Measurements from ENCODE around the gene BCAS1. TPM values are rescaled to one million over a fixed set of nuclear protein-coding genes. Genes with fewer than 3 reads are reported as not detected.

Gene BCAS1
- total RNA-seq, 1 experiment from 2014 or later: 1.2 TPM

- Histone ChIP-seq H3K4me3 (ENCODE audit: low read depth, low read length) (no peak overlapping the region), H3K4me1 (peaks cover 19% of the 10 kb centered on the region), H3K36me3 (ENCODE audit: control insufficient read depth, insufficient read depth, low read length) (no peaks in the 10 kb centered on the region), H3K9me3 (no peaks in the 10 kb centered on the region), H3K27me3 (replicated peaks; ENCODE audit: control insufficient read depth, insufficient read depth, low read length) (no peaks in the 10 kb centered on the region)
- Mint-ChIP-seq H3K36me3 (ENCODE audit: insufficient read depth, unreplicated experiment) (no peaks in the 10 kb centered on the region), H3K4me3 (ENCODE audit: unreplicated experiment) (no peak overlapping the region), H3K27me3 (ENCODE audit: insufficient read depth, unreplicated experiment) (no peaks in the 10 kb centered on the region), H3K4me1 (ENCODE audit: low read depth, unreplicated experiment) (peaks cover 15% of the 10 kb centered on the region), H3K27ac (ENCODE audit: unreplicated experiment) (no peak overlapping the region), H3K9me3 (ENCODE audit: unreplicated experiment) (no peaks in the 10 kb centered on the region)
- no peak for DNase-seq
- no TSS peak for BruUV-seq (replicated peaks)
- POLR2A ChIA-PET: no interaction called here
- CTCF ChIA-PET: interaction anchor here (2.3 kb wide), 1 partner anchor 12 kb away, joined by 12 read pairs; no protein-coding TSS in a partner anchor
- intact Hi-C loops (cut with micrococcal nuclease; ENCODE audit: unreplicated experiment): no loop called here
- TF ChIP-seq, protein P1, sequence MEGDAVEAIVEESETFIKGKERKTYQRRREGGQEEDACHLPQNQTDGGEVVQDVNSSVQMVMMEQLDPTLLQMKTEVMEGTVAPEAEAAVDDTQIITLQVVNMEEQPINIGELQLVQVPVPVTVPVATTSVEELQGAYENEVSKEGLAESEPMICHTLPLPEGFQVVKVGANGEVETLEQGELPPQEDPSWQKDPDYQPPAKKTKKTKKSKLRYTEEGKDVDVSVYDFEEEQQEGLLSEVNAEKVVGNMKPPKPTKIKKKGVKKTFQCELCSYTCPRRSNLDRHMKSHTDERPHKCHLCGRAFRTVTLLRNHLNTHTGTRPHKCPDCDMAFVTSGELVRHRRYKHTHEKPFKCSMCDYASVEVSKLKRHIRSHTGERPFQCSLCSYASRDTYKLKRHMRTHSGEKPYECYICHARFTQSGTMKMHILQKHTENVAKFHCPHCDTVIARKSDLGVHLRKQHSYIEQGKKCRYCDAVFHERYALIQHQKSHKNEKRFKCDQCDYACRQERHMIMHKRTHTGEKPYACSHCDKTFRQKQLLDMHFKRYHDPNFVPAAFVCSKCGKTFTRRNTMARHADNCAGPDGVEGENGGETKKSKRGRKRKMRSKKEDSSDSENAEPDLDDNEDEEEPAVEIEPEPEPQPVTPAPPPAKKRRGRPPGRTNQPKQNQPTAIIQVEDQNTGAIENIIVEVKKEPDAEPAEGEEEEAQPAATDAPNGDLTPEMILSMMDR (IDR thresholded peaks at IDR 0.05; ENCODE audit: insufficient read depth in 1 of 2, low read depth in 1 of 2, low read length in 1 of 2, severe bottlenecking in 1 of 2, unreplicated experiment in 1 of 2): no peak
These were observed 167.3 kb downstream of the BCAS1 start for GRCh38 chr20:53902968-53903651.

DNA sequence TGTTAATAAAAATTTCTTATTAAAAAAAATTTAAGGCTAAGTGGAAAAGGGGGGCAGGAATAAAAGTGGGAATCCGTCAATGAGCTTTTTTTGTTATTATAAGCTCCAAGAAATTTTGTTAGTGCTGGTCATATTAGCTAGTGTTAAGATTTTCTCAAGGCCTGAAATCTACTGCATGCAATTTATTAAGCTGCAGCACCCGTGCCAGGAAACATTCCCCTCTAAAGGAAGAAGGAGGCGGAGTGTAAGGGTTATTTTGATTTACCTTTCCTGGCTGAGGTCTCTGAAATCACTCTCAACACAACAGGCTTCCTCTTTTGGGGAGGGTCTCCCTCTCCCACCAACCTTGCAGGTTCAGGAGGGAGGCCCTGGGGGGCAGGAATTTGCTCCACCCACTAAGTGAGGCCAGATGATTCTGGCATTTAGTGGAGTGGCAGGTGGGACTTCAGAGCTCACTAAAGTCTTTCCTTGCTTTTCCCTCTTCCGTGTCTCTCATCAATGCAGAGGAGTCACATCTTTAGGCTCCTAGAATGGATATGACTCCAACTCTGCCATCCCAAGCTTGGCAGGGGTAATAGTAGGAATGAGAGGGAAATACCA is 168.8 kb downstream of the BCAS1 start:
- intact Hi-C loops (cut with micrococcal nuclease; ENCODE audit: unreplicated experiment): no loop called here
- H3K27ac Mint-ChIP-seq (ENCODE audit: unreplicated experiment): no peak overlapping the region

GRCh38 chr20:53901064-53901463 is 169.3 kb downstream of the BCAS1 start:
- Histone ChIP-seq H3K36me3 (ENCODE audit: control insufficient read depth, insufficient read depth, low read length) (no peaks in the 10 kb centered on the region), H3K27me3 (replicated peaks; ENCODE audit: control insufficient read depth, insufficient read depth, low read length) (no peaks in the 10 kb centered on the region), H3K4me3 (ENCODE audit: low read depth, low read length) (no peak overlapping the region), H3K4me1 (peaks cover 19% of the 10 kb centered on the region), H3K9me3 (no peaks in the 10 kb centered on the region)
- Mint-ChIP-seq H3K9me3 (ENCODE audit: unreplicated experiment) (no peaks in the 10 kb centered on the region), H3K4me1 (ENCODE audit: low read depth, unreplicated experiment) (peaks cover 15% of the 10 kb centered on the region), H3K27ac (ENCODE audit: unreplicated experiment) (no peak overlapping the region), H3K36me3 (ENCODE audit: insufficient read depth, unreplicated experiment) (no peaks in the 10 kb centered on the region), H3K27me3 (ENCODE audit: insufficient read depth, unreplicated experiment) (no peaks in the 10 kb centered on the region), H3K4me3 (ENCODE audit: unreplicated experiment) (no peak overlapping the region)
- intact Hi-C loops (cut with micrococcal nuclease; ENCODE audit: unreplicated experiment): no loop called here
- TF ChIP-seq, protein P1 (IDR thresholded peaks at IDR 0.05; ENCODE audit: insufficient read depth in 1 of 2, low read depth in 1 of 2, low read length in 1 of 2, severe bottlenecking in 1 of 2, unreplicated experiment in 1 of 2): no peak
- peak in 1 of 2 experiments; percentile 35 for DNase-seq
- ChIA-PET CTCF (interaction anchor here (0.7 to 2.3 kb wide), 4 partner anchors 14 to 159 kb away, joined by 3 to 12 read pairs (median 6); no protein-coding TSS in a partner anchor), POLR2A (interaction anchor here (0.7 to 1.1 kb wide), 2 partner anchors 18 to 162 kb away, joined by 3 read pairs; no protein-coding TSS in a partner anchor)
- BruUV-seq (replicated peaks): no TSS peak

More for the DNA sequence above, 168.8 kb downstream of the BCAS1 start:
- Histone ChIP-seq H3K27me3 (replicated peaks; ENCODE audit: control insufficient read depth, insufficient read depth, low read length) (no peaks in the 10 kb centered on the region), H3K9me3 (no peaks in the 10 kb centered on the region), H3K36me3 (ENCODE audit: control insufficient read depth, insufficient read depth, low read length) (no peaks in the 10 kb centered on the region), H3K4me3 (ENCODE audit: low read depth, low read length) (no peak overlapping the region), H3K4me1 (peaks cover 19% of the 10 kb centered on the region)
- no TSS peak for BruUV-seq (replicated peaks)
- H3K9me3 Mint-ChIP-seq (ENCODE audit: unreplicated experiment): no peaks in the 10 kb centered on the region
- ChIA-PET CTCF (interaction anchor here (0.7 to 2.3 kb wide), 4 partner anchors 14 to 322 kb away, joined by 3 to 12 read pairs (median 6); no protein-coding TSS in a partner anchor), POLR2A (interaction anchor here (0.7 to 1.1 kb wide), 2 partner anchors 17 to 163 kb away, joined by 3 read pairs; no protein-coding TSS in a partner anchor)
- no peaks in the 10 kb centered on the region for H3K27me3 Mint-ChIP-seq (ENCODE audit: insufficient read depth, unreplicated experiment)
- H3K36me3 Mint-ChIP-seq (ENCODE audit: insufficient read depth, unreplicated experiment): no peaks in the 10 kb centered on the region
- no peak overlapping the region for H3K4me3 Mint-ChIP-seq (ENCODE audit: unreplicated experiment)
- H3K4me1 Mint-ChIP-seq (ENCODE audit: low read depth, unreplicated experiment): peaks cover 15% of the 10 kb centered on the region
- no peak for DNase-seq
- TF ChIP-seq, protein P1 (IDR thresholded peaks at IDR 0.05; ENCODE audit: insufficient read depth in 1 of 2, low read depth in 1 of 2, low read length in 1 of 2, severe bottlenecking in 1 of 2, unreplicated experiment in 1 of 2): no peak
